GM23338 (cell line): Measurements from ENCODE around the gene GJC2. TPM values are rescaled to one million over a fixed set of nuclear protein-coding genes. Genes with fewer than 3 reads are reported as not detected.
"Not testable (repeated sequence)": the region's sequence is repeated elsewhere in the genome, so short reads cannot be mapped to it uniquely, and the experiment has no call there.

Experiments used
- ATAC-seq: fragments of 200-7000 bp; cut with Tn5 transposase; 3 replicates; pipeline ENCODE4 v1.9.1; 2020
- DNase-seq: peaks from one replicate; pipeline ENCODE4 v3.0.0-alpha.2; 2015; ENCODE audit warnings: low spot score
- H2AFZ ChIP-seq: fragments of 200-600 bp; sonication (generic); 2 replicates; pipeline ENCODE4 v1.8.0; 2016; ENCODE audit warnings: antibody characterized with exemption, mild to moderate bottlenecking, moderate library complexity
- H3F3A ChIP-seq: fragments of 200-600 bp; sonication (generic); replicated peaks from 2 replicates; pipeline ENCODE4 v1.8.0; 2017; ENCODE audit warnings: antibody characterized with exemption, mixed run types, low read depth
- H3K27ac ChIP-seq: fragments of 200-600 bp; sonication (generic); 2 replicates; pipeline ENCODE4 v1.6.1; 2016; ENCODE audit warnings: low read depth
- H3K27me3 ChIP-seq: fragments of 200-600 bp; sonication (generic); 2 replicates; pipeline ENCODE4 v1.8.0; 2016; ENCODE audit warnings: mild to moderate bottlenecking, mixed run types, moderate library complexity; ENCODE audit not compliant: insufficient read depth
- H3K36me3 ChIP-seq: fragments of 200-600 bp; sonication (generic); 2 replicates; pipeline ENCODE4 v1.8.0; 2016; ENCODE audit warnings: mild to moderate bottlenecking; ENCODE audit not compliant: insufficient read depth
- H3K4me1 ChIP-seq: fragments of 200-600 bp; sonication (generic); 2 replicates; pipeline ENCODE4 v1.8.0; 2016; ENCODE audit warnings: mild to moderate bottlenecking, moderate library complexity; ENCODE audit not compliant: insufficient read depth
- H3K4me2 ChIP-seq: fragments of 200-600 bp; sonication (generic); 2 replicates; pipeline ENCODE4 v1.7.1; 2017; ENCODE audit warnings: mixed run types
- H3K4me3 ChIP-seq: fragments of 200-600 bp; sonication (generic); 2 replicates; pipeline ENCODE4 v1.6.1; 2016; ENCODE audit warnings: mixed run types
- H3K79me2 ChIP-seq: fragments of 200-600 bp; sonication (generic); replicated peaks from 2 replicates; pipeline ENCODE4 v1.8.0; 2017; ENCODE audit warnings: mild to moderate bottlenecking; ENCODE audit not compliant: insufficient read depth
- H3K9me2 ChIP-seq: fragments of 200-600 bp; sonication (generic); 2 replicates; pipeline ENCODE4 v1.8.0; 2017; ENCODE audit not compliant: insufficient read depth
- H4K20me1 ChIP-seq: fragments of 200-600 bp; sonication (generic); replicated peaks from 2 replicates; pipeline ENCODE4 v1.8.0; 2017; ENCODE audit warnings: mild to moderate bottlenecking; ENCODE audit not compliant: insufficient read depth
- H3K27ac Mint-ChIP-seq: 2 replicates; pipeline ENCODE4 v1.8.0; 2020; ENCODE audit warnings: inconsistent platforms, mild to moderate bottlenecking, moderate library complexity, mixed read lengths
- H3K27me3 Mint-ChIP-seq: 3 replicates; pipeline ENCODE4 v1.8.0; 2022; ENCODE audit warnings: low read depth, mild to moderate bottlenecking, moderate library complexity, mixed read lengths, inconsistent platforms; ENCODE audit not compliant: insufficient read depth, poor library complexity
- H3K36me3 Mint-ChIP-seq: 3 replicates; pipeline ENCODE4 v1.8.0; 2021; ENCODE audit warnings: low read depth, mild to moderate bottlenecking, inconsistent platforms, moderate library complexity, mixed read lengths
- H3K4me1 Mint-ChIP-seq: 3 replicates; pipeline ENCODE4 v1.8.0; 2020; ENCODE audit warnings: mild to moderate bottlenecking, inconsistent platforms, mixed read lengths
- H3K4me3 Mint-ChIP-seq: 3 replicates; pipeline ENCODE4 v1.8.0; 2021; ENCODE audit warnings: moderate library complexity, mild to moderate bottlenecking, inconsistent platforms, mixed read lengths
- H3K9me3 Mint-ChIP-seq: 3 replicates; pipeline ENCODE4 v1.8.0; 2020; ENCODE audit warnings: moderate library complexity, mild to moderate bottlenecking, inconsistent platforms, mixed read lengths
- EZH2 ChIP-seq: fragments of 200-600 bp; sonication (generic); IDR thresholded peaks from one replicate; pipeline ENCODE4 v1.8.0; 2017; ENCODE audit warnings: antibody characterized with exemption, mild to moderate bottlenecking, low read depth; ENCODE audit not compliant: unreplicated experiment
- EZH2phosphoT487 ChIP-seq: fragments of 200-600 bp; sonication (generic); IDR thresholded peaks from one replicate; pipeline ENCODE4 v1.8.1; 2018; ENCODE audit warnings: antibody characterized with exemption; ENCODE audit not compliant: unreplicated experiment
- JUNB ChIP-seq: IDR thresholded peaks from one replicate; pipeline ENCODE4 v1.6.1; 2016; ENCODE audit warnings: antibody characterized with exemption; ENCODE audit not compliant: unreplicated experiment
- NANOG ChIP-seq: IDR thresholded peaks from 2 replicates; pipeline ENCODE4 v1.6.1; 2016; ENCODE audit warnings: antibody characterized with exemption, borderline replicate concordance
- POLR2AphosphoS5 ChIP-seq: IDR thresholded peaks from 2 replicates; pipeline ENCODE4 v1.6.1; 2016; ENCODE audit warnings: antibody characterized with exemption, low read depth
- STAT1 ChIP-seq: IDR thresholded peaks from one replicate; pipeline ENCODE4 v1.6.1; 2016; ENCODE audit warnings: antibody characterized with exemption; ENCODE audit not compliant: unreplicated experiment
- ZNF114 ChIP-seq: fragments of 250-450 bp; sonication (Bioruptor Pico); IDR thresholded peaks from 2 replicates; pipeline ENCODE4 v1.5.0; 2020; ENCODE audit warnings: mild to moderate bottlenecking, moderate library complexity
- polyA plus RNA-seq: library from polyadenylated mRNA; unstranded; fragments of >200 nt; fragmentation: Nextera tagmentation; extraction: Ambion mirVana; gene quantifications from 2 replicates; pipeline ENCODE4 v1.2.1, GENCODE V29; 2016
- total RNA-seq: library from RNA; depleted of rRNA; stranded (reverse); fragments of >200 nt; shearing (Covaris generic); gene quantifications from 2 replicates; pipeline ENCODE4 v1.2.3, GENCODE V29; 2014
- TF ChIP-seq, protein P1 (sequence below): IDR thresholded peaks from one replicate; pipeline ENCODE4 v1.6.1; 2018; ENCODE audit warnings: antibody characterized with exemption; ENCODE audit not compliant: unreplicated experiment

GJC2 gene
- total and polyA plus RNA-seq, 2 experiments from 2014 or later, result 0.15 to 1.2 TPM

- H3K27ac Mint-ChIP-seq, H4K20me1 ChIP-seq, H3K27me3 ChIP-seq, H3K36me3 ChIP-seq, H3K4me1 ChIP-seq, H3K79me2 ChIP-seq, H3K4me3 Mint-ChIP-seq, H3K9me2 ChIP-seq, H3K4me2 ChIP-seq, H3K9me3 Mint-ChIP-seq, H2AFZ ChIP-seq, DNase-seq, H3F3A ChIP-seq, ATAC-seq, H3K27ac ChIP-seq, H3K4me3 ChIP-seq, H3K36me3 Mint-ChIP-seq: not testable (repeated sequence)
- Mint-ChIP-seq H3K27me3 (peaks cover 17% of the 10 kb centered on the region), H3K4me1 (peaks cover 12% of the 10 kb centered on the region)
Measured at GRCh38 chr1:228111315-228111714, 38.4 kb upstream of the GJC2 start.

- no peak for ATAC-seq
- no peak overlapping the region for H3K27ac Mint-ChIP-seq
Measured at GRCh38 chr1:228112167-228112566, 37.6 kb upstream of the GJC2 start.

GRCh38 chr1:228112617-228113016, 37.1 kb upstream of the GJC2 start:
- Histone ChIP-seq H3K36me3 (no peaks in the 10 kb centered on the region), H3K27ac (no peak overlapping the region), H3F3A (no peaks in the 10 kb centered on the region), H3K4me1 (peaks cover 4% of the 10 kb centered on the region; the same call in 1 of the 2 replicates), H3K27me3 (peaks cover 10% of the 10 kb centered on the region; the same call in 1 of the 2 replicates), H2AFZ (no peak overlapping the region), H3K9me2 (0 out of 2 replicates have a peak, but pooled peaks cover 4% of the 10 kb centered on the region), H3K4me3 (no peak overlapping the region), H3K79me2 (peaks cover 8% of the 10 kb centered on the region), H4K20me1 (no peaks in the 10 kb centered on the region; the same call in 1 of the 2 replicates), H3K4me2 (no peak overlapping the region)
- Mint-ChIP-seq H3K4me1 (peaks cover 12% of the 10 kb centered on the region), H3K36me3 (peaks cover 5% of the 10 kb centered on the region; the same call in 2 of the 3 replicates), H3K9me3 (peaks cover 22% of the 10 kb centered on the region), H3K27ac (no peak overlapping the region), H3K4me3 (no peak overlapping the region), H3K27me3 (peaks cover 15% of the 10 kb centered on the region)
- ATAC-seq (no peak), DNase-seq (no peak)
- TF ChIP-seq ZNF114 (CRISPR knock-in tag) (no peak), STAT1 (no peak), JUNB (no peak), NANOG (no peak), EZH2 (no peak)
- TF ChIP-seq, protein P1, sequence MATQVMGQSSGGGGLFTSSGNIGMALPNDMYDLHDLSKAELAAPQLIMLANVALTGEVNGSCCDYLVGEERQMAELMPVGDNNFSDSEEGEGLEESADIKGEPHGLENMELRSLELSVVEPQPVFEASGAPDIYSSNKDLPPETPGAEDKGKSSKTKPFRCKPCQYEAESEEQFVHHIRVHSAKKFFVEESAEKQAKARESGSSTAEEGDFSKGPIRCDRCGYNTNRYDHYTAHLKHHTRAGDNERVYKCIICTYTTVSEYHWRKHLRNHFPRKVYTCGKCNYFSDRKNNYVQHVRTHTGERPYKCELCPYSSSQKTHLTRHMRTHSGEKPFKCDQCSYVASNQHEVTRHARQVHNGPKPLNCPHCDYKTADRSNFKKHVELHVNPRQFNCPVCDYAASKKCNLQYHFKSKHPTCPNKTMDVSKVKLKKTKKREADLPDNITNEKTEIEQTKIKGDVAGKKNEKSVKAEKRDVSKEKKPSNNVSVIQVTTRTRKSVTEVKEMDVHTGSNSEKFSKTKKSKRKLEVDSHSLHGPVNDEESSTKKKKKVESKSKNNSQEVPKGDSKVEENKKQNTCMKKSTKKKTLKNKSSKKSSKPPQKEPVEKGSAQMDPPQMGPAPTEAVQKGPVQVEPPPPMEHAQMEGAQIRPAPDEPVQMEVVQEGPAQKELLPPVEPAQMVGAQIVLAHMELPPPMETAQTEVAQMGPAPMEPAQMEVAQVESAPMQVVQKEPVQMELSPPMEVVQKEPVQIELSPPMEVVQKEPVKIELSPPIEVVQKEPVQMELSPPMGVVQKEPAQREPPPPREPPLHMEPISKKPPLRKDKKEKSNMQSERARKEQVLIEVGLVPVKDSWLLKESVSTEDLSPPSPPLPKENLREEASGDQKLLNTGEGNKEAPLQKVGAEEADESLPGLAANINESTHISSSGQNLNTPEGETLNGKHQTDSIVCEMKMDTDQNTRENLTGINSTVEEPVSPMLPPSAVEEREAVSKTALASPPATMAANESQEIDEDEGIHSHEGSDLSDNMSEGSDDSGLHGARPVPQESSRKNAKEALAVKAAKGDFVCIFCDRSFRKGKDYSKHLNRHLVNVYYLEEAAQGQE, result no peak

More at GRCh38 chr1:228112167-228112566, 37.6 kb upstream of the GJC2 start:
- Histone ChIP-seq H3K4me2 (no peak overlapping the region), H3K4me1 (peaks cover 4% of the 10 kb centered on the region; the same call in 1 of the 2 replicates), H2AFZ (no peak overlapping the region), H3K79me2 (peaks cover 8% of the 10 kb centered on the region), H3K9me2 (0 out of 2 replicates have a peak, but pooled peaks cover 4% of the 10 kb centered on the region), H3K36me3 (no peaks in the 10 kb centered on the region), H3K27ac (no peak overlapping the region), H3K27me3 (peaks cover 10% of the 10 kb centered on the region; the same call in 1 of the 2 replicates), H3K4me3 (no peak overlapping the region), H4K20me1 (no peaks in the 10 kb centered on the region; the same call in 1 of the 2 replicates), H3F3A (no peaks in the 10 kb centered on the region)
- Mint-ChIP-seq H3K4me3 (no peak overlapping the region), H3K4me1 (peaks cover 12% of the 10 kb centered on the region), H3K9me3 (peaks cover 18% of the 10 kb centered on the region), H3K27me3 (peaks cover 17% of the 10 kb centered on the region), H3K36me3 (peaks cover 2% of the 10 kb centered on the region; the same call in 2 of the 3 replicates)
- TF ChIP-seq ZNF114 (CRISPR knock-in tag) (no peak), EZH2phosphoT487 (no peak), EZH2 (no peak), POLR2AphosphoS5 (no peak)
- TF ChIP-seq, protein P1, result no peak
- DNase-seq, result no peak
